Measurements from ENCODE around the gene TCF20.

TCF20 gene

GRCh38 chr22:42282252-42282942 lies 11.9 kb upstream of the TCF20 start:
- no peak for DNase-seq (ENCODE audit: low spot score)

- DNase-seq (ENCODE audit: low spot score): no peak
Observed at GRCh38 chr22:42281706-42282251, 11.3 kb upstream of the TCF20 start.

DNA sequence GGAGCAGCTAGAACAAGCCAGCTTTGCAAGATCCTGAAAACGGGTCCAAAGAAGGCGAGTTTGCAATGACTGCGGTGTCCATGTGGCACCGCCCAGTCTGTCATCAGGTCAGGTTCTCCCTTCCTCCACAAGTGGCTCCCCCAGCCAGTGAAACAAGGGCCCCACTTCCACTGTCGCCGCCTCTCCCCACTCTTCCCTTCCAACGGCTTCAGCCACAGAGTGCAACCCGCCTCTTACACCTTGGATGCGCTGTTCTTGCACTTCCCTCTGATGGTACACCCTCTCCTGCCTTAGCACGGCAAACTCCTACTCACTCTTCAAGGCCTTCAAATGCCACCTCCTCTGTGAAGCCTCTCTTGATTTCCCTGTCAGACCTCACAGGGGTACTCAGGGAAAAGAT lies 10.8 kb upstream of the TCF20 start:
- DNase-seq (ENCODE audit: low spot score): no peak

DNA sequence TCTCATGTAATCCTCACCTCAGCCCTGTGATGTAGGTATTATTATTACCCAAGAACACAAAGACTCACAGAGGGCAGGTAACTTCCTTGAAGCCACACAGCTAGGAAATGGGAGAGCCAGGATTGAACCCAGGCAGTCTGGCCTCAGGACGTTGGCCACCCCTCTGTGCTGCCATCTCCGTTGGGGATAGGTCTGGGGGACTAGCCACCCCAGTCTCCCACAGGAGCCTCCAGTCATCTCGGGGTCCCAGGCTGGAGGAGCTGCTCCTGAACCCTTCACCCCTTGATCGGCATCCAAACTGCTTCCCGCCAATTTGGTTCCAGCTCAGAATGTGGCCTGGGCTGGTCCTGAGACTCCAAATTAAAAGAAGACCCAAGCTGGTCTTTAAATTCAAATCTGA lies 10.4 kb upstream of the TCF20 start:
- DNase-seq (ENCODE audit: low spot score): no peak

GRCh38 chr22:42280140-42280539 lies 9.7 kb upstream of the TCF20 start:
- no peak for DNase-seq (ENCODE audit: low spot score)

DNA sequence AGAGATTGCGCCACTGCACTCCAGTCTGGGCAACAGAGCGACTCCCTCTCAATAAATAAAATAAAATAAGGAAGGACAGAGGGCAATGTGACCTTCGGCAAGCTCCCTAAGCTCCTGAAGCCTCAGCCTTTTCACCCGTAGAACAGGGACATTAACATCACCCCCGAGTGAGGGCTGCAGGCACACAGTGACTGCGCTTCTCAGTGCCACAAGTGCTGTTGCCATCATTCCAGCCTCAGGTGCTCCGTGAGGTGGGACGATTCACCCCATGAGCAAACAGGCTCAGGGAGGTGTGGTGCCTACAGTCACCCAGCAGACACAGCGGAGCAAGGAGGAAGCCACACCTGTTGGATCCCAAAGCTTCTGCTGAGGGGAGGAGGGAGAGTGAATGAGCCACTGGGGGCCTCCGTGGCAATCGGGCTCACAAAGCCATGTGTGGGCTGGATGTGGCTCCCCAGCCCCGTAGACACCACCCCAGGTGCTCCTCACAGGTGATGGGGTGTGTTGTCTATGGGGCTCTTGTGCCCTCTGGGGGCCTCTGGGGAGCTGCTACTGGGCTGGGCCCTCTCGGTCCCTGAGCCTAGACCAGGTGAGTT lies 9.1 kb upstream of the TCF20 start:
- no peak for DNase-seq (ENCODE audit: low spot score)

GRCh38 chr22:42277988-42278776 lies 7.7 kb upstream of the TCF20 start:
- DNase-seq (ENCODE audit: low spot score): no peak

- no peak for DNase-seq (ENCODE audit: low spot score)
Observed at GRCh38 chr22:42277232-42277753, 6.8 kb upstream of the TCF20 start.

DNA sequence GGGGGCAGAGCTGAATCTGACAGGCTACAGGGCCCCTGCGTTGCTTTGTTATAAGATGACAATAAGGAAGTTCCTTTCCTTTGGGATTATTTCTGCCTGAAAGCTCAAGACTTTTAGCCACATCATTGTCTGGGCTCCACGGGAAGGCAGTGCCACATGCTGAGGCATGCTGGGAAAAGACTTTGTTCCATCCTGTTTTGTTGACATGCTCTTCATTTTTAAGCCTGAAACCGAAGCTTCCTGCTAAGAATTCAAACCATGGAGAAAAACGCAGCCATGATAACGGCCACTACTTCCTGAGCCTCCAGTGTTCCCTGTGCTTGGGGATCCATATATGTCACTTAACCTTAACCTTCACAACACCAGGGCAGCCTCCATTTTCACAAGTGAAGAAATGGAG lies 5.5 kb upstream of the TCF20 start:
- DNase-seq (ENCODE audit: low spot score): no peak

- DNase-seq (ENCODE audit: low spot score): no peak
Observed at GRCh38 chr22:42275176-42275575, 4.7 kb upstream of the TCF20 start.

DNA sequence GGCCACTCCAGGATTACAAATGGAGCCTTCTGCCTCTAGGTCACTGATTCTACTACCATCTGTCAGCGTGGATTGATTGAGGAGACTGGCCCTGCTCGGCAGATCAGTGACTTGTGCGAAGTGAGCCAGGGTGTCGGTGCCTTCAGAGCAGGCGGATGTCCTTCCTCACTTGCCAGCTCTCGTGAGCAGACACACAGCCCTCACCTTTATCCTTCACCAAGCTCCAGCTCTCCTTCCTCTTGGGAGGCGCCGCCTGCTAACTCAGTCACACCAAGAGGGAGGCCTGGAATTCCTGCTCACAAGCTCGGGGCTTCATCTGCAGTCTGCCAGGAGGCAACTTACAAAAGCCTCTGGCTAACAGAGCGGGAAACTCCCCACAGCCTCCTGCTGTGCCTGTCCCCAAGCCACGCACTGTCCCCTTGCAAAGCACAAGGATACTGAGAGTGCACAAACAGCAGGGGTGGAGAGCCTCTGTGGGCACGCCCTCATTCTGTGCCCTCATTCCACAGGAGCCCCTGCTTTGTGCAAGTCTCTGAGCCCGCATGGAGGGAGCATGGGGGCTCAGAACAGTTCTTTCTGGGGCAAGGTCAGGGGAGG lies 3.5 kb upstream of the TCF20 start:
- DNase-seq (ENCODE audit: low spot score): no peak

- no peak for DNase-seq (ENCODE audit: low spot score)
Observed at GRCh38 chr22:42272431-42272999, 2.1 kb upstream of the TCF20 start.

- DNase-seq (ENCODE audit: low spot score): no peak
Observed at GRCh38 chr22:42271906-42272305, 1.5 kb upstream of the TCF20 start.

DNA sequence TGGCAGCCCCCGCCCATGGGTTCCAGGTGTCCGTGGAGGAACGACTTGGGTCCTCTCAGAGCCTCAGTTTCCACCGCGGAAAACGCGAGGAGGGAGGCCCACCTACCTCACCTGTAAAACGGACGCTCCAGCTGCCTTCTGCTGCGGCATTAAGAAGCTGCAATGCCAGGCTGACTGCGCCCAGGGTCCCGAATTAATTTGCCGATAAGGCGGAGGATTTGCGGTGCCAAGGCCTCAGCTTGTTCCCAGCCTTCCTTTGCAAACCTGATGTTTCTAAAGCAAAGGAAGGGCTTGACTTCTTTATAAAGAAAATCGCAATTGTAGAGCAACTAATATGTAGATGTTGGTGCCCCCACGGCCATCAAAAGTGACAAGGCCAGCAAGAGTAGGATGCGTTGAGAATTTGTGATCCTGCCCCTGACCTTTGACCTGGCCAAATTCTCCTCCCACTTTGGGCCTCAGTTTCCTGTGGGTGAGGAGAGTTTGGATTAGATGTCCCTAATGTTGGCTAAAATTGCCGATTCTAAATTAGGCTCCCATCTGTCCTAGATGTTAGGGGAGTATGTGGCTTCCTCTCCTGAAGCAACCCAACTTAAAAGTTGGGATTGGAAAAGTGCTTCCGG lies 849 bp upstream of the TCF20 start:
- no peak for DNase-seq (ENCODE audit: low spot score)

DNA sequence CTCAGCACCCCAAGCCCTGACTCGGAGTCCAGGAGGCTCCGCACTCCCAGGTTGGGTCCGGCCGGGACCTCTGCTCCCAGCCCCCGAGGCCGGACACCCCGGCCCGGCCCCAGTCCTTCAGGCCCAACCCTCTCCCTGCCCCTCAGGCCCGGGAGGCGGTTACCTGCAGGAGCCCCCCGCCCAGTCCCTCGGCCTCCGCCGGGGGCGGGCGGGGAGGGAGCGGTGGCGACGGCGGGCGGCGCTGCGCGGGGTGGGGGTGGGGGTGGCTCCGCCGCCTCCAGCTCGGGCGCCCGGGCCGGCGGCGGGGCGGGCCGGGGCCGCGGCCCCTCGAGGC lies 310 bp downstream of the TCF20 start:
- no peak for DNase-seq (ENCODE audit: low spot score)

DNA sequence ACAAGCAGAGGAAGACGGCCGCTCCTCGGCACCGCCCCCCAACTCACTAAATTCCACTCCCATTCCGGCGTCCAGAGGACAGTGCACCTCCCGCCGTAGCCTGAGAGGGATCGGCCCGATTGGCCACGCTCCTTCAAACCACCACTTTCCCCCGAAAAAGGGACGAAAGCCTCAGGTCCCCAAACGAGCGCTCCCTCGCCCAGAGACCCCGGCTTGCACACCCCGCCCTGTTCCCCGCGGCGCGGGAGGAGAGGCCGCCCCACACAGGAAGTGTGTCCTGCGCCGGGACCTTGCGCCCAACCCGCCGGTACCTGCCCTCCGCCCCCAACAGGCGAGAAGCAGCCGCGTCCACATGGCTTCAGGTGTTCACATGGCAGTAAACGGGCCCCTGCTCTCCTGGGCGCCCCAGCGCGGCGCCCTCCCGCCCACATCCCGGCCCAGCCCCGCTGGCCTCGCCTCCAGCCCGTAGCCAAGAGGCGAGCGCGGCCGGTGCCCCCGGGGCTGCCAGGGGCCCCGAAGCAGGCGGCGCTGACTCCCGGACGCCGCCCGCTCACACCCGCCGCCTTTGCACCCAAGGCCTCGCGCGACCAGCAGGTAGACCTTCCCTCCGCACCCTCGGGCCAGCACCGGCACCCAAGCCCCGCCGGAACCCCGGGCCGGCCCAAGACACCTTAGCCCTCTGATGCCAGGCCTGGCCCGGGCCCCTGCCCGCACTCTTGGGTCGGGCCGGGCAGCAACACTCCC lies 849 bp downstream of the TCF20 start:
- peak; percentile 59 for DNase-seq (ENCODE audit: low spot score)

- no peak for DNase-seq (ENCODE audit: low spot score)
Observed at GRCh38 chr22:42268852-42269410, 1.5 kb downstream of the TCF20 start.

- no peak for DNase-seq (ENCODE audit: low spot score)
Observed at GRCh38 chr22:42265321-42265720, 5.1 kb downstream of the TCF20 start.

- no peak for DNase-seq (ENCODE audit: low spot score)
Observed at GRCh38 chr22:42263944-42264343, 6.5 kb downstream of the TCF20 start.

- peak; percentile 7 for DNase-seq (ENCODE audit: low spot score)
Observed at GRCh38 chr22:42262964-42263363, 7.5 kb downstream of the TCF20 start.

DNA sequence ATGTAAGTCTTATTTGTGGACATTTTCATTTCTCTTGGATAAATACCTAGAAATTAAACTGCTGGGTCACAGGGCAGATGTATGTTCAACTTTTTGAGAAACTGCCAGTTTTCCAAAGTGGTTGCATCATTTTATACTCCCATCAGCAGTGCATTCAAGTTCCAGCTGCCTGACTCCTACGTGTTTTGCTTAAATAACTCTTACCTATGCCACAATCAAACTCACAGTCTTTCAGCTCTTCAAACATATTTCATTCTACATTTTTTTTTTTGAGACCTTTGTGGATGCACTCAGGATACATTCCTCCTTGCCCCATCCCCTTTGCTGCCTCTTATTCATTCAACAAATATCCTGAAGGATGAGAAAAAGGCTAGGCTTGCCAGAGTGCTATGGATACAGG lies 9.2 kb downstream of the TCF20 start:
- no peak for DNase-seq (ENCODE audit: low spot score)

Measured in CD4-positive, alpha-beta T cell treated with Interleukin-15 for 4 hours (primary cell).